GM19240 (cell line): ENCODE measurements around the gene RPS6KA2.
A peak's percentile ranks its signal among the peaks of the same experiment; 100 is the strongest.
"Not testable (repeated sequence)": the region's sequence is repeated elsewhere in the genome, so short reads cannot be mapped to it uniquely, and the experiment has no call there.

Experiments
- DNase-seq: peaks from one replicate; pipeline ENCODE4 v3.0.0; 2011; ENCODE audit warnings: low spot score; ENCODE audit not compliant: insufficient read length

RPS6KA2 gene

GRCh38 chr6:166556863-166557322, 70.2 kb downstream of the RPS6KA2 start:
- DNase-seq, result no peak

- no peak for DNase-seq
Measured at GRCh38 chr6:166556336-166556735, 70.7 kb downstream of the RPS6KA2 start.

- DNase-seq, result no peak
Measured at GRCh38 chr6:166555086-166555485, 72.0 kb downstream of the RPS6KA2 start.

GRCh38 chr6:166554316-166554715, 72.7 kb downstream of the RPS6KA2 start:
- DNase-seq, result no peak

- DNase-seq, result no peak
Measured at GRCh38 chr6:166553563-166554271, 73.3 kb downstream of the RPS6KA2 start.

GRCh38 chr6:166552600-166552999, 74.5 kb downstream of the RPS6KA2 start:
- DNase-seq, result no peak

- no peak for DNase-seq
Measured at GRCh38 chr6:166551754-166552495, 75.1 kb downstream of the RPS6KA2 start.

GRCh38 chr6:166546653-166547052, 80.4 kb downstream of the RPS6KA2 start:
- no peak for DNase-seq

GRCh38 chr6:166545156-166546034, 81.7 kb downstream of the RPS6KA2 start:
- DNase-seq, result no peak

GRCh38 chr6:166544296-166544605, 82.8 kb downstream of the RPS6KA2 start:
- DNase-seq, result no peak

GRCh38 chr6:166543603-166544295, 83.3 kb downstream of the RPS6KA2 start:
- no peak for DNase-seq

- DNase-seq, result no peak
Measured at GRCh38 chr6:166542580-166542912, 84.5 kb downstream of the RPS6KA2 start.

- DNase-seq, result no peak
Measured at GRCh38 chr6:166541876-166542579, 85.0 kb downstream of the RPS6KA2 start.

- no peak for DNase-seq
Measured at GRCh38 chr6:166541366-166541765, 85.7 kb downstream of the RPS6KA2 start.

GRCh38 chr6:166540631-166541331, 86.3 kb downstream of the RPS6KA2 start:
- DNase-seq, result peak; percentile 48

- DNase-seq, result no peak
Measured at GRCh38 chr6:166539543-166539942, 87.5 kb downstream of the RPS6KA2 start.

GRCh38 chr6:166539011-166539385, 88.1 kb downstream of the RPS6KA2 start:
- not testable (repeated sequence) for DNase-seq

- no peak for DNase-seq
Measured at GRCh38 chr6:166538297-166539010, 88.6 kb downstream of the RPS6KA2 start.

GRCh38 chr6:166534658-166535406, 92.2 kb downstream of the RPS6KA2 start:
- no peak for DNase-seq
